Activated naive CD4-positive, alpha-beta T cell treated with anti-CD3 and anti-CD28 coated beads, Interleukin-2, amount 50 U/mL, for 16 hours (primary cell): ENCODE results near the gene CLIC4.
"Not testable (repeated sequence)": the region's sequence is repeated elsewhere in the genome, so short reads cannot be mapped to it uniquely, and the experiment has no call there.

Experiments
- DNase-seq: peaks from one replicate; pipeline ENCODE4 v3.0.0-alpha.2; 2020

CLIC4 gene

DNA sequence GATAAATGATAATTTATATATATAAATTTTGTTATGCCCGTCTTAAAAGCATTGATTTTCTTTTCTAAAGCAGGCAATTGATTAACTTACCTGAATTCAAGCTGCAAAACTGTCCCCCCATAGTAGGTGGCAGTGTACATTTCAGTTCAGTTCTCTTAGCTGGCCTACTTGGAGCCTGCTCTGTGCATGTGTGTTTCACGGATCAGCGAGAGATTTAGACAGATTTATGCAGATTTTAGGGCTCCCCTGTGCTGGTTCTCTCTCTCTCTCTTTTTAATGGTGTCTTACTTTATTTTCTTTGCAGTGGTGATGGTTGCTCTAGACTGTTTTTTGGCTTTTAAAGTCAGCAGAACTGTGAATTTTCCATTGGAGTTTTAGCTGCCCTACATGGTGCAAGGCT, 30.7 kb downstream of the CLIC4 start:
- no peak for DNase-seq

DNA sequence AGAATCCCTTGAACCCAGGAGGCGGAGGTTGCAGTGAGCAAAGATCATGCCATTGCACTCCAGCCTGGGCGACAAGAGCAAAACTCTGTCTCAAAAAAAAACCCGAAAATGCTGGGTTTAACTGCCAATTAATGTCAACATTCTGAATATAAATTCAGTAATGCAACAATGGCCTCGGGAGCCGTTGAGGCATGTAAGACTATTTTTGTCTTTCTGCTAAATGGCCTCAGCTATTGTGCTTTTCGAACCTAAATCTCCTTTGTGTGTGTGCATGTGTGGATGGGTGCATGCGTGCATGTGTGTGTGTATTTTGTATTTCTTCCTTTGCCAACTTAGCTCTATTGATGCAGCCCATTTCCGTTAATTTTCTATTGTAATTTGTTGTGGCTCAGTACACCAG, 31.6 kb downstream of the CLIC4 start:
- no peak for DNase-seq

DNA sequence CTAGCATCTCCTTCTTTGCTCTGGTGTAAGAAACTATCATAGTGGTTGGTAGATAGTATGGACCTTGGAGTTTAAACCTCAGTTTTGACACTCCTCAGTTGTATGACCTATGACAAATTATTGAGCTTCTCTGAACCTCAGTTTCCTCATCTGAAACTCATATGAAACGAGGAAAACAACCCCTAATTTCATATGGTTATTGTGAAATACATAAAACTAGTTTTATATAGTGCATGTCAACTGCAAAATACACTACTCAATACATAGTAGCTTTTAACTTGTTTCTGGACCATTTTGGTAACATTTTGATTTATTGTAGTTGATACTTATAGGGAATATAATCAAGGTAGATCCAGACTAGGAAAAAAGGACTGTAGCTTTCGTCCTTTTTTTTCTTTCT, 32.9 kb downstream of the CLIC4 start:
- no peak for DNase-seq

DNA sequence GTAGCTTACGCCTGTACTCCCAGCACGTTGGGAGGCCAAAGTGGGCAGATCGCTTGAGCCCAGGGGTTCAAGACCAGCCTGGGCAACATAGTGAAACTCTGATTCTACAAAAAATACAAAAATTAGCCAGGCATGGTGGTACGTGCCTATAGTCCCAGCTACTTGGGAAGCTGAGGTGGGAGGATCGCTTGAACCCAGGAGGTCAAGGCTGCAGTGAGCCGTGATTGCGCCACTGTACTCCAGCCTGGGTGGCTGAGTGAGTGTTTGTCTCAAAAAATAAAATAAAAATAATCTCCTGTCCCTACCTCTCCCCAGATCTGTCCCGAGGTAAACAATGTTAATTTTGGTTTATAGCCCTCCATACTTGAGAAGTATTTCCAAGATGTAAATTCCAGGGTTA, 34.0 kb downstream of the CLIC4 start:
- not testable (repeated sequence) for DNase-seq

DNA sequence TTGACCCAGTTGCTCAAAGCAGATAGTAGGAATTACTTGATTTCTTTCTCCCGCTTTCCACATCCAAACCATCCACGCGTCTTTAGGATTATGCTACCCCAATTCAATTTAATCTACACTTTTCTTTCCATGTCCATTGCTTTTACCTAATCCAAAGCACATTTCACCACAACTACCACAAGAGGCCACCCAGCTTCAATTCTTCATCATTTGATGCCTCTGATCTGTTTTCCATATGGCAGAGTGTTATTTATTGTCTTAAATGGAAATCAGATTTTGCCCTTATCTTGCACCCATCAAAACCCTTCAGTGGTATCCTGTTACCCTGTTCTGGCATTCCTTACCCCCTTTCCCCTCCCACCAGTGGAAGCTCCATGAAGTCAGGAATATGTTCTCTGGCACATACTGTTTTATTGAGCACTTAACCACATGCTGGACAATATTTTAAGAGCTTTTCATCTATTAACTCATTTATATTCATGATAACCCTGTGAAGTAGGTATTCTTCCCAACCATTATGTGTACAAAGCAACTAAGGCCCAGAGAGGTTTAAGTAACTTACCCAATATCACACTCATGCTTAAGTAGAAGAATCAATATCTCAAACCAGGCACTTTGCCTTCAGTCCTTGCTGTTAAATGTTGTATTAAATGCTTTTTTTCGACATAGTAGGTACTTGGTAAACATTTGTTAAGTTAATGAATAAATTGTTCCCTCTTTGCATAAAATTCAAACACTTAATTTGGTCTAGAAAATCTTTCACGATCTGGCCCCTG, 34.6 kb downstream of the CLIC4 start:
- DNase-seq: no peak

DNA sequence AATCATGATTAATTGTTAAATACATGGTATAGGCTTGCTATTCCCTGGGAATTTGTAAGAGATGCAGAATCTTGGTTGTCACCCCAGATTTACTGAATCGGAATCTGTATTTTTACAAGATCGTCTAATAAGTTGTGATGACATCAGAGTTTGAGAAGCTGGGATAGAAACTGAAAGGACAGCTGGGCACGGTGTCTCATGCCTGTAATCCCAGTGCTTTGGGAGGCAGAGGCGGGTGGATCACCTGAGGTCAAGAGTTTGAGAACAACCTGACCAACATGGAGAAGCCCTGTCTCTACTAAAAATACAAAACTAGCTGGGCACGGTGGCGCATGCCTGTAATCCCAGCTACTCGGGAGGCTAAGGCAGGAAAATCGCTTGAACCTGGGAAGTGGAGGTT, 35.4 kb downstream of the CLIC4 start:
- not testable (repeated sequence) for DNase-seq

DNA sequence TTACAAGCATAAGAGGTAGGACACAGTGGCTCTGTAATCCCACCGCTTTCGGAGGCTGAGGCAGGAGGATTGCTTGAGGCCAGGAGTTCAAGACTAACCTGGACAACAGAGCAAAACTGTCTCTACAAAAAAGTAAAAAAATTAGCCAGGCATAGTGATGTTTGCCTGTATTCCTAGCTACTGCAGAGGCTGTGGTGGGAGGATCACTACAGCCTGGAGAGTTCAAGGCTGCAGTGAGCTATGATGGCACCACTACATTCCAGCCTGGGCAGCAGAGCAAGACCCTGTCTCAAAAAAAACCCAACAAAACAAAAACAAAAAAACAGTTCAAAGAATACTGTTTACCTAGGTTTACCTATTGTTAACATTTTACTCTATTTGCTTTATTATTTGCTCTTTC, 37.4 kb downstream of the CLIC4 start:
- no peak for DNase-seq

DNA sequence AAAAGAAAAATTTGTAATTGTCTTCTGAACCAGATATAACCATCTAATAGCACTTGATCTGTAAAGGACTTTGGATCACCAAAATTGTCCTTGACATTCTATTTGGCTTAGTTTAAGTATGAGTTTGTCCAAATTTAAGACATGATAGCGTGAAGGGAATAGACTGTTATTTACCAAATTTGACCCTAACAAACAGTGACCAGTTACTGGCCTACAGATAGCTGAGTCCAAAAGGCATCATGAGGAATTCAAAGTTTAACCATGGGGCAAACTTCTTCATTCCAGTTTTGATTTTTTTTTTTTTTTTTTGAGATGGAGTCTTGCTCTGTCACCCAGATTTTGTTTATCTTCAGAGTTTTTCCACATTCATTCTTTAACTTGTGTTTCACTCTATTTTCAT, 38.5 kb downstream of the CLIC4 start:
- DNase-seq: no peak

DNA sequence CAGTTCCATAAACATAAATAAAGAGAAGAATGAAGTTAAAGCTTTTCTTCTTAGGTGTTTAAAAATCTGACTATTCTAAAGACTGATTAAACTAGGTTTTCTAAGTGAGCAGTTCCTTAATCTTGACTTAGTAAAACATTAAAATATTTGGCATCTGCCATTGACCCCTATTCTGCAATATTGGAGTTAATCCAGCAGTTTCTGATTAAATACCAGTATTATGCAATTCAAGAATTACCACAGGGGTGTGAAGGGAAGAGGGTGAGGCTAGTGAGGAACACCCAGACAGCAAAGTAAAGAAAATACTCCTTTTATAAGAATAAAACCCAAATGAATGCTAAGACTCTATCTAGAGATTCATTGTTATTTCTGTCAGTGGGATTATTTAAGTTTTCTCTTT, 40.9 kb downstream of the CLIC4 start:
- DNase-seq: no peak

DNA sequence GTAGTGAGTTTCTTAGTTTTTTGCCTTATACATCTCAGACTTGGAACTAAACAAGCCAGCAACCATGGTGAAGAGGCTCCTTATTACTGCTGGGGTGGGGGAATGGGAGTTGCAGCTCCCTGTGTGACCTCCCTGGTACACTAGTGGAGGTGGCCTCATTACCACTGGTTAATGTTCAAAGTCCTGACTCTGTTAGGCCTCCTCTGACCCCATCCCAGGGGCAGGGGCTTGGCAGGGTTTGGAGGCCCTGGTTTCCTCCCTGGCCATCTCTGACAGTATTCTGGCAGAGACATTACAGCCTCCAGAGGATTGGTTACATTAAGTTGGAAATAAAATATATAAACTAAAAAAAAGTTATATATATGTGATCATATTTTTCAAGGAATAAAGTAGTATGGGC, 45.2 kb downstream of the CLIC4 start:
- no peak for DNase-seq

DNA sequence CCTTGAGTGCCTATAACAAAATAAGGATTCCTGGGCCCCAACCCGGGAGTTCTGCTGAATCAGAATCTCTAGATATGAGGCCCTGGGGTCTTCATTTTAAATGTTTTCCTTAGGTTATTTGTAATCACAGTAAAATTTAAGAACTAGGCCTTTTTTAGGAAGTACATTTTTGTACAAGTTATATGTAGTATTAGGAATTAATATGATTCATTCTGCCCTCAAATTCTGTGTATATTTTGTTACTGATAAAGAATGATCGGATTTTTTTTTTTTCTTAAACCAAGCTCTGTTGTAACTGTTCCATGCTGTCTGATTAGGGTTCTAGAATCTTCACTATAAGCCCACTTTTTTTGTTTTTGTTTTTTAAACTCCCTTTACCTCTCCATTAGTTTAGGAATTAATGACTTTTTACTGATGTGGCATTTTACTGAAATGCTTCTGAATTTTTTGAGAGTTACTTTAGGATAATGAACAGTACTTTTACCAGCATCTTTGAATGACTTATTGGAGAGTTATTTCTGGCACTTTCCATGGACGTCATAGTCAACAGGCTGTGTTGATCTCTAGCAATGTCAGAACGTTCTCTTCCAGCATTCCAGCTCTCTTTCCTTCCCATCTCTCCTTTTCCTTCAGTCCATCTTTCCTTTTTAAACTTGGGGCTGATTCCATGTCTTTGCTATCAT, 48.3 kb downstream of the CLIC4 start:
- no peak for DNase-seq

DNA sequence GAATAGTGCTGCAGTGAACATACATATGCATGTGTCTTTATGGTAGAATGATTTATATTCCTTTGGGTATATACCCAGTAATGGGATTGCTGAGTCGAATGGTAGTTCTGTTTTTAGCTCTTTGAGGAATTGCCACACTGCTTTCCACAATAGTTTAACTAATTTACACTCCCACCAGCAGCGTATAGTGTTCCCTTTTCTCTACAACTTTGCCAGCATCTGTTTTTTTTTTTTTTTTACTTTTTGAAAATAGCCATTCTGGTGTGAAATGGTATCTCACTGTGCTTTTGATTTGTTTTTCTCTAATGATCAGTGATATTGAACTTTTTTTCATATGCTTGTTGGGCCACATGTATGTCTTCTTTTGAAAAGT, 48.9 kb downstream of the CLIC4 start:
- DNase-seq: not testable (repeated sequence)

DNA sequence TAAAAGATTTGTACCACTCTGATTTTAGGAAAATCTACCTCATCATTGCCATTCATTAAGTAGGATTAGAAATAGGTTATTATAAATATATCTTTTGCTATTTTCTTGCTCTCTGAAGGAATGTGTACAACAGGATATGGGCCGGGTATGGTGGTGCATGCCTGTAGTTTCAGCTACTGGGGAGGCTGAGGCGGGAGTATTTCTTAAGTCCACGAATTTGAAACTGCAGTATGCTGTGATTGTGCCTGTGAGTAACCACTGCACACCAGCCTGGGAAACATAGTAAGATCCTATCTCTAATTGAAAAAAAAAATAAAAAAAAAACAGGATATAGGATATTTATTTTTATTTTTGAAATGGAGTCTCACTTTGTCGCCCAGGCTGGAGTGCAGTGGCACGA, 50.0 kb downstream of the CLIC4 start:
- DNase-seq: no peak

DNA sequence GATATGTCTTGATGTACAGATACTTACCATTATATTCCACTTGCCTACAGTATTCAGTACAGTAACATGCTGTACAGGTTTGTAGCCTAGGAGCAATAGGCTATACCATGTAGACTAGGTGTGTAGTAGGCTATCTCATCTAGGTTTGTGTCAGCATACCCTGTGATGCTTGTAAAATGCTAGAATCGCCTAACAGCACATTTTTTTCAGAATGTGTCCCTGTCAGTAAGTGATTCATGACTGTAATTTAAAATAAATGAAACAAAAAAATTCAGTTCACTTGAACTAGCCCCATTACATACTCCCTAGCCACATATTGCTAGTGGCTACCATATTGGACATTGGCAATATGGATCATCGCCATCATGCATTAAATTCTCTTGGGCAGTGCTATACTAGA, 51.3 kb downstream of the CLIC4 start:
- DNase-seq: no peak

DNA sequence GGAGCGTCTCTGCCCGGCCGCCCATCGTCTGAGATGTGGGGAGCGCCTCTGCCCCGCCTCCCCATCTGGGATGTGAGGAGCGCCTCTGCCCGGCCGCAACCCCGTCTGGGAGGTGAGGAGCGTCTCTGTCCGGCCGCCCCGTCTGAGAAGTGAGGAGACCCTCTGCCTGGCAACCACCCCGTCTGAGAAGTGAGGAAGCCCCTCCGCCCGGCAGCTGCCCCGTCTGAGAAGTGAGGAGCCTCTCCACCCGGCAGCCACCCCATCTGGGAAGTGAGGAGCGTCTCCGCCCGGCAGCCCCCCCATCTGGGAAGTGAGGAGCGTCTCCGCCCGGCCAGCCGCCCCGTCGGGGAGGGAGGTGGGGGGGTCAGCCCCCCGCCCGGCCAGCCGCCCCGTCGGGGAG, 54.0 kb downstream of the CLIC4 start:
- DNase-seq: not testable (repeated sequence)

DNA sequence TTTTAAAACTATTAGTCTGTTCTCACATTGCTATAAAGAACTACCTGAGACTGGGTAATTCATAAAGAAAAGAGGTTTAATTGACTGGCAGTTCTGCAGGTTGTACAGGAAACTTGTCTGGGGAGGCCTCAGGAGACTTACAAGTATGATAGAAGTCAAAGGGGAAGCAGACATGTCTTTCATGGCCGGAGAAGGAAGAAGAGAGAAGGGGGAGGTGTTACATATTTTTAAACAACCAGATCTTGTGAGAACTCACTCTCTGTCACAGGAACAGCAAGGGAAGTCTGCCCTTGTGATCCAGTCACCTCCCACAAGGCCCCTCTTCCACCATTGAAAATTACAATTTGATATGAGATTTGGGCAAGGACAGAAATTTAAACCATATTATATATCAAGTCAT, 55.9 kb downstream of the CLIC4 start:
- DNase-seq: no peak

DNA sequence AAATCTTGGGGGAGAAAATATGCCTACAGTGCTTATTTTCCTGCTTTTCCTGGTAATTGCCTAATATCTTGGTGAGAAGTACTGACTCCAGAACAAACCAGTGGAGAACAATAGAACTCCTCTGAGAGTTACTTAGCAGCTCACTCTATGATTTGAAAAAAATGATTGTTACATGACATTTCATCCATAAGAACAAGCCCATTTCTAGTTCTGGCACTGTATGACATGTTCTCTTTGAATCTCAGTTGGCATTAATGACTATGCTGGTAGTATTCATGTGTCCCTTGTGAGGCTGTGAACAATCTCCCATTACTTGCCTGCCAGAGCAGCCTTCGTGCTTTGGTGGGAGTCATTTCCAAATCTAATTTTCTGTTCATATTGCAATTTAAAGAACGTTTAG, 58.0 kb downstream of the CLIC4 start:
- no peak for DNase-seq

DNA sequence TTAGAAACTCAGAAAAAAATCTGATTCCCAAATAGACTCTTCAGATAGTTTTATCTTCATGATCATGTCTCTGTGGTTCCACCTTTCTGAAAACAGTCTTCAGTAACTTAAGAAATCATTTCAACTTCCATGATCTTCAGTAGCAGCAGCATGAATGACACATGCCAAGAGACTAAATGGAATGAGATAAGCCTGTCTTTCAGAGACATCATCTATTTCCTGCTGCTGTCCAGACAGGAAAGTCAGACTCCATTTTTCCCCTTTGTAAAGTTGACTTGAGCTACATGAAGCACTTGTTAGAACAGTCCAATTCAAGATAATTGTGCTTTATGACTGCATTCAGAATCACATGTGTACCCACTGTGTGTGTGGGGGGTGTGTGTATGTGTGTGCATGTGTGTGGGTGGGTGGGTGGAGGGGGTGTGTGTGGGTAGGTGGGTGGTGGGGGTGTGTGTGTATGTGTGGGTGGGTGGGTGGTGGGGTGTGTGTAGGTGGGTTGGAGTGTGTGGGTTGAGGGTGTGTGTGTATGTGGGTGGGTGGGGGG, 58.8 kb downstream of the CLIC4 start:
- no peak for DNase-seq

DNA sequence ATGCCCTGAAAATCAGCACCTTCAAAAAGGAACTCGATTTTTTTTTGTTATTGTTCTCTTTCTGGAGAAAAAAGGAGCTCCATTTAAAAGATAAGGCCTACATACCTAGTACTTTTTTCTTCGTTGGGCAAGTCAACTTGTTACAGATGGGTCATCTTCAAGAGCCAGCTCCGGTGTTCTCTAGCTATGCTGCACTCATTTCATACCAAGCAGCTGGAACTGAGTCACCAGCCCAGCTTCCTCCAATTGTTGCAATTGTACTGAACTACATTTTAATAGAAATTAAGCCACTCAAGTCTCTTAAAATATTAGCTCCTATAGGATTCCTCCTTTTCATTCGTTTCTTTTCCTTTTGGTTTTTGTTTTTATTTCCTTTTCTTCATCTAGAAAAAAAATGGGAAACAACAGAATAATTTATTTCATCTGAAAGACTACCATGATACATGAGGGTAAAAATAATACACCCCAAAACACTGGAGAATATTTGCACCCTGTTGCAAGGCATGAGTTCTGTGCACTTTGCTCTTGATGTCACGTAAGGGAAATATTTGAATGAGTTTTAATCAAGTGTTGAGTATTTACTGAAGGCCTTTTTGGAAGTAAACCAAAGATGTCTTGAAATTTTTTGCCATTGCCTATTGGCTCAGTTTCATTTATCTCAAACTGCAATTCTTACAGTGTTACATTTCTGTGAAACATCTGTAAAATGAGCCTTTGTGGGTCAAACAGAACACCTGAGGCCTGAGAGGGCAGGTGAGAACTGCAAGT, 60.5 kb downstream of the CLIC4 start:
- no peak for DNase-seq

DNA sequence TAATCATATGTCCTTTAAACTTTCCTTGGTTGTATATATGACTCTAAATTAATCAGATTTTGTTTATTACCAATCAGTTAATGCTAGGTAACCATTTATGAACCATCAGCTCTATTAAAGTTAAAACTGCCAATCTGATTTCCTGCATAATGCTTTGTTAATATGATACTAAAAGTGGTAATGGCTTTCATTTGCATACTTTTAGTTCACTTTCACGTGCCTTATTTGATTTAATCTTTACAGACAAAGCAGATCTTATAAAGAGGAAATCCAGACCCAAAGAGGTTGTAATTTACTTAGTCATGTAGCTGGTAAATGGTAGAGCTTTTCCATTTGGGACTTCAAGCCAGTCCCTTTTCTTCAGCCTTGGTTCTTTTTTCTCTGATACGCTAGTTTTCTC, 61.3 kb downstream of the CLIC4 start:
- no peak for DNase-seq

DNA sequence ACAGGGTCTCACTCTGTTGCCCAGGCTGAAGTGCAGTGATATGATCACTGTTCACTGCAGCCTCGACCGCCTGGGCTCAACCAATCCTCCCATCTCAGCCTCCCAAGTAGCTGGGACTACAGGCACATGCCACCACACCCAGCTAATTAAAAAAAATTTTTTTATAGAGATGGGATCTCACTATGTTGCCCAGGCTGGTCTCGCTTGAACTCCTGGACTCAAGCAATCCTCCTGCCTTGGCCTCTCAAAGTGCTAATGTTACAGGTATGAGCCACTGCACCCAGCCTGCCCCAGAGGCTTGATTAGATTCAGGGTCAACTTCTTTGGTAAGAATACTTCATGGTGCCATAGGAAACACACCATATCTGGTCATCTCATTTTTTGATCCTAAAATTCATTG, 66.2 kb downstream of the CLIC4 start:
- DNase-seq: not testable (repeated sequence)

DNA sequence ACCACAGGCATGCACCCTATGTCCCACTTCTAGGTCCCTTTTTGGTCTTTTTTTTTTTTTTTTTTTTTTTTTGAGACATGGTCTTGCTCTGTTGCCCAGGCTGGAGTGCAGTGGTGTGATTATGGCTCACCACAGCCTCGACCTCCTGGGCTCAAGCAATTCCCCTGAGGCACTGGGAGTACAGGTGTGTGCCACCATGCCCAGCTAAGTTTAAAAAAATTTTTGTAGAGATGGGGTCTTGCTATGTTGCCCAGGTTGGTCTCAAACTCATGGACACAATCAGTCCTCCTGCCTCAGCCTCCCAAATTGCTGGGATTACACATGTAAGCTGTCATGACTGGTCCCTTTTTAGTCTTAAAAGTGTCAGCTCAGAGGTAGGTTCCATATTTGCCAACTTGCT, 75.0 kb downstream of the CLIC4 start:
- DNase-seq: not testable (repeated sequence)

DNA sequence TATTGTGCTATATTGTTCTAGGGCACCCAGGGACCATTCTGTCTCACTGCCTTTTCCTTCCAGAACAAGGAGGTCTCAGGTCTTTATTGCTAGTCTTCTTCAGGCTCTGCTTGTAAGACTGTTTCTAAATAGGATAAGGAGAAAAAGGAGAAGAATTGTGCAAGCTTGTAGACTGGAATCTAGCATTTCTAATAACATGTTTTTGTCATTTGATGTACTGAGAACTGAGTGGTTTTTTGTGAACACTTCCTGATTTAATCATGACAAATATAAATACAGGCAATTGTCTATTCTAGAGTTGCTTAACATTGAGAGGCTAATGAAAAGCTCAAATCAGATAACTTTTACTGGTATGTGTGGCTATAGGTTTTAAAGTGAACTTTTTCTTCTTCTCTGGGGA, 77.6 kb downstream of the CLIC4 start:
- no peak for DNase-seq

DNA sequence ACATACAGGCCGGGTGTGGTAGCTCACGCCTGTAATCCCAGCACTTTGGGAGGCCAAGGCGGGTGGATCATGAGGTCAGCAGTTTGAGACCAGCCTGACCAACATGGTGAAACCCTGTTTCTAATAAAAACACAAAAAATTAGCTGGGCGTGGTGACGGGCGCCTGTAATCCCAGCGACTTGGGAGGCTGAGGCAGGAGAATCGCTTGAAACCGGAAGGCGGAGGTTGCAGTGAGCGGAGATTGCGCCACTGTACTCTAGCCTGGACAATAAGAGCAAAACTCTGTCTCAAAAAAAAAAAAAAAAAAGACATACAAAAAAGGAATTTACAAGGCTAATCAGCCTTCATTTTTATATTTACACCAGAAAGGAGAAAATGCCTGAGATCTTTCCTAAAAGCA, 78.2 kb downstream of the CLIC4 start:
- DNase-seq: not testable (repeated sequence)
